Activated naive CD8-positive, alpha-beta T cell treated with anti-CD3 and anti-CD28 coated beads, Interleukin-2, amount 50 U/mL, for 24 hours (primary cell): ENCODE results near the gene UPK1A.
"Not testable (repeated sequence)": the region's sequence is repeated elsewhere in the genome, so short reads cannot be mapped to it uniquely, and the experiment has no call there.

Experiments used
- ATAC-seq: fragments of 150-1000 bp; cut with Tn5 transposase; one replicate; pipeline ENCODE4 v1.10.0; 2021
- DNase-seq: peaks from one replicate; pipeline ENCODE4 v3.0.0; 2021
- H3K27ac Mint-ChIP-seq: one replicate; pipeline ENCODE4 v1.8.0; 2021; ENCODE audit warnings: mild to moderate bottlenecking, mixed read lengths
- H3K27me3 Mint-ChIP-seq: one replicate; pipeline ENCODE4 v1.8.0; 2021; ENCODE audit warnings: mixed read lengths
- H3K36me3 Mint-ChIP-seq: one replicate; pipeline ENCODE4 v1.8.0; 2021; ENCODE audit warnings: low read depth, mixed read lengths
- H3K4me1 Mint-ChIP-seq: one replicate; pipeline ENCODE4 v1.8.0; 2021; ENCODE audit warnings: mixed read lengths
- H3K4me3 Mint-ChIP-seq: one replicate; pipeline ENCODE4 v1.8.0; 2021; ENCODE audit warnings: mild to moderate bottlenecking, moderate library complexity, mixed read lengths
- H3K9me3 Mint-ChIP-seq: one replicate; pipeline ENCODE4 v1.8.0; 2021; ENCODE audit warnings: mixed read lengths

Gene UPK1A

GRCh38 chr19:35639863-35640262 is 26.5 kb upstream of the UPK1A start:
- Mint-ChIP-seq H3K27ac (no peak overlapping the region), H3K9me3 (no peaks in the 10 kb centered on the region), H3K4me3 (no peak overlapping the region), H3K4me1 (peaks cover 26% of the 10 kb centered on the region), H3K27me3 (no peaks in the 10 kb centered on the region), H3K36me3 (peaks cover 15% of the 10 kb centered on the region)
- DNase-seq = no peak
- ATAC-seq = no peak

DNA sequence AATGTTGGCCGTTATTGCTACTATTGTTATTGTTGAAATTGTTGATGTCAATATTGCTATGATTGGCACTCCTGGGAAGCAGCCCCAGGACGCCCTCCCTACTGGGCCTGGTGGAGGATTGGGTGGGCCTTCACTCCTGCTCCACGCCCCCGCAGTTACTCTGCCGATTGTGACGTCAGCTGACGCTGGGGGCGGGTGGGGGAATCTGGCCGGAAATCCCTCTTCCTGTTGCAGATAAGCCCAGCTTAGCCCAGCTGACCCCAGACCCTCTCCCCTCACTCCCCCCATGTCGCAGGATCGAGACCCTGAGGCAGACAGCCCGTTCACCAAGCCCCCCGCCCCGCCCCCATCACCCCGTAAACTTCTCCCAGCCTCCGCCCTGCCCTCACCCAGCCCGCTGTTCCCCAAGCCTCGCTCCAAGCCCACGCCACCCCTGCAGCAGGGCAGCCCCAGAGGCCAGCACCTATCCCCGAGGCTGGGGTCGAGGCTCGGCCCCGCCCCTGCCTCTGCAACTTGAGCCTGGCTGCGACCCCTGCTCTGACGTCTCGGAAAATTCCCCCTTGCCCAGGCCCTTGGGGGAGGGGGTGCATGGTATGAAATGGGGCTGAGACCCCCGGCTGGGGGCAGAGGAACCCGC is 24.7 kb upstream of the UPK1A start, which contains the start of gene ETV2:
ETV2 (plus strand) TSS at position 231 of the 637 bp plus-strand sequence. CDS start 716 bp downstream, outside the sequence.
- no peaks in the 10 kb centered on the region for H3K27me3 Mint-ChIP-seq
- H3K36me3 Mint-ChIP-seq = peaks cover 6% of the 10 kb centered on the region
- peak within 1 kb of the TSS; percentile 62 for H3K27ac Mint-ChIP-seq
- H3K9me3 Mint-ChIP-seq = no peaks in the 10 kb centered on the region
- H3K4me3 Mint-ChIP-seq = peak within 1 kb of the TSS; percentile 82
- ATAC-seq (no peak), DNase-seq (peak; percentile 70)
- H3K4me1 Mint-ChIP-seq = peaks cover 34% of the 10 kb centered on the region

DNA sequence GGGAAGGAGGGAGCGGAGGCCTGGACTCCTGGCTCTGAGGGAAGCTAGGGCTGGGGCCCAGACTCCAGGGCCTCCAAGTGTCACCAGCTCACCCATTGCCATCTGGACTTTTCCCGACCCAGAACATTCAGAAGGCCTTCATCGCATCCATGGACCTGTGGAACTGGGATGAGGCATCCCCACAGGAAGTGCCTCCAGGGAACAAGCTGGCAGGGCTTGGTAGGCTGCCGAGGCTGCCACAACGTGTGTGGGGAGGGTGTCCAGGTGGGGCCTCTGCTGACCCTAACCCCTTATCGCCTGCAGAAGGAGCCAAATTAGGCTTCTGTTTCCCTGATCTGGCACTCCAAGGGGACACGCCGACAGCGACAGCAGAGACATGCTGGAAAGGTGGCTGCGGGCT is 24.0 kb upstream of the UPK1A start:
- no peaks in the 10 kb centered on the region for H3K27me3 Mint-ChIP-seq
- peak overlapping the region; percentile 82 for H3K4me3 Mint-ChIP-seq
- H3K4me1 Mint-ChIP-seq = peaks cover 34% of the 10 kb centered on the region
- no peak for DNase-seq
- no peaks in the 10 kb centered on the region for H3K9me3 Mint-ChIP-seq
- no peak for ATAC-seq
- H3K36me3 Mint-ChIP-seq = peaks cover 3% of the 10 kb centered on the region
- peak overlapping the region; percentile 42 for H3K27ac Mint-ChIP-seq

DNA sequence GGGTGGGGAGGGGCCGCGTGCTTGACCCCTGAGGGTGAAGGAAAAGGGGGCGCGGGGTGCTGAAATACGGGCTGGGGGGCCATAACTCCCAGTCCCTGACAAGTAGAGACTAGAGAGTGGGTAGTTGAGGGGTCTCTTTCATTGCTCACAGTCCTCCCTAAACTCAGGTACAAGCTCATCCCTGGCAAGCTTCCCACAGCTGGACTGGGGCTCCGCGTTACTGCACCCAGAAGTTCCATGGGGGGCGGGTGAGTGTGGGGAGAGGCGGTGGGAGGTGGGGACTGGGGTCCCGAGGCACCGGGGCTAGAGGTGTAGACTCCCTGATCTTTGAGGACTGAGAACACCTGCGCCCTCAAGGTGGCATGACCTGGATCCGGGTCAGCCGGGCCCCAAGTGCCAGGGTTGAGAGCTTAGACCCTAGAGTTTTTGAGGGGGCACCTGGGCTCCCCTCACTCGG is 23.5 kb upstream of the UPK1A start:
- no peak for DNase-seq
- H3K4me1 Mint-ChIP-seq = peaks cover 34% of the 10 kb centered on the region
- H3K27me3 Mint-ChIP-seq = no peaks in the 10 kb centered on the region
- H3K36me3 Mint-ChIP-seq = peaks cover 3% of the 10 kb centered on the region
- peak overlapping the region; percentile 82 for H3K4me3 Mint-ChIP-seq
- no peaks in the 10 kb centered on the region for H3K9me3 Mint-ChIP-seq
- ATAC-seq = no peak
- H3K27ac Mint-ChIP-seq = no peak overlapping the region

DNA sequence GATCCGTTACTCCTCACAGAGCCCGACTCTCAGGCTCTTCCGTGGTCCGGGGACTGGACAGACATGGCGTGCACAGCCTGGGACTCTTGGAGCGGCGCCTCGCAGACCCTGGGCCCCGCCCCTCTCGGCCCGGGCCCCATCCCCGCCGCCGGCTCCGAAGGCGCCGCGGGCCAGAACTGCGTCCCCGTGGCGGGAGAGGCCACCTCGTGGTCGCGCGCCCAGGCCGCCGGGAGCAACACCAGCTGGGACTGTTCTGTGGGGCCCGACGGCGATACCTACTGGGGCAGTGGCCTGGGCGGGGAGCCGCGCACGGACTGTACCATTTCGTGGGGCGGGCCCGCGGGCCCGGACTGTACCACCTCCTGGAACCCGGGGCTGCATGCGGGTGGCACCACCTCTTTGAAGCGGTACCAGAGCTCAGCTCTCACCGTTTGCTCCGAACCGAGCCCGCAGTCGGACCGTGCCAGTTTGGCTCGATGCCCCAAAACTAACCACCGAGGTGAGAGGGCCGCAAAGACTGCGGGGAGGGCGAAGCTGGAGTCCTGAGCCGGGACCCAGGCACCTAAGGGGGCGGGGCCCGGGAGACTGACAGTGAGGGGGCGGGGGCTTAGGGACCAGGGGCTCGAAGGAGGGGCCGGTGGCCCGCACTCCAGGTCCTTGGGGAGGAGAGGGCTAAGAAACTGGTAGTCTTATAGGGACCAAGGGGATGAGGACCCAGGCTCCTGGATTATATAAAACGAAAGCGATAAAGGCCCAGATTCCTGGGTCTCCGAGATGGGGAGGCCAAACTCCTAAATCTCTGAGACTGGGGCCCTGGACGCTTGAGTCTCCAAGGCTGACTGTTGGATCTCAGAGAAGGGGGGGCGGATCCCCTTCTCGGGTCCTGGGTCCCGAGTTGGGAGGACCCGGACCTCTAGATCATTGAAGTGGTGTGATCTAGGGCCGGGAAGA is 22.8 kb upstream of the UPK1A start:
- DNase-seq (peak; percentile 81), ATAC-seq (peak; percentile 27)
- peaks cover 38% of the 10 kb centered on the region for H3K4me1 Mint-ChIP-seq
- peak overlapping the region; percentile 68 for H3K27ac Mint-ChIP-seq
- no peaks in the 10 kb centered on the region for H3K36me3 Mint-ChIP-seq
- no peaks in the 10 kb centered on the region for H3K9me3 Mint-ChIP-seq
- peak overlapping the region; percentile 82 for H3K4me3 Mint-ChIP-seq
- no peaks in the 10 kb centered on the region for H3K27me3 Mint-ChIP-seq

- Mint-ChIP-seq H3K27me3 (no peaks in the 10 kb centered on the region), H3K36me3 (peaks cover 2% of the 10 kb centered on the region), H3K9me3 (no peaks in the 10 kb centered on the region), H3K4me3 (peak overlapping the region; percentile 82), H3K27ac (peak overlapping the region; percentile 68), H3K4me1 (peaks cover 47% of the 10 kb centered on the region)
- ATAC-seq = peak; percentile 89
- DNase-seq = peak; percentile 96
Measured at GRCh38 chr19:35644206-35644986, 21.9 kb upstream of the UPK1A start.

DNA sequence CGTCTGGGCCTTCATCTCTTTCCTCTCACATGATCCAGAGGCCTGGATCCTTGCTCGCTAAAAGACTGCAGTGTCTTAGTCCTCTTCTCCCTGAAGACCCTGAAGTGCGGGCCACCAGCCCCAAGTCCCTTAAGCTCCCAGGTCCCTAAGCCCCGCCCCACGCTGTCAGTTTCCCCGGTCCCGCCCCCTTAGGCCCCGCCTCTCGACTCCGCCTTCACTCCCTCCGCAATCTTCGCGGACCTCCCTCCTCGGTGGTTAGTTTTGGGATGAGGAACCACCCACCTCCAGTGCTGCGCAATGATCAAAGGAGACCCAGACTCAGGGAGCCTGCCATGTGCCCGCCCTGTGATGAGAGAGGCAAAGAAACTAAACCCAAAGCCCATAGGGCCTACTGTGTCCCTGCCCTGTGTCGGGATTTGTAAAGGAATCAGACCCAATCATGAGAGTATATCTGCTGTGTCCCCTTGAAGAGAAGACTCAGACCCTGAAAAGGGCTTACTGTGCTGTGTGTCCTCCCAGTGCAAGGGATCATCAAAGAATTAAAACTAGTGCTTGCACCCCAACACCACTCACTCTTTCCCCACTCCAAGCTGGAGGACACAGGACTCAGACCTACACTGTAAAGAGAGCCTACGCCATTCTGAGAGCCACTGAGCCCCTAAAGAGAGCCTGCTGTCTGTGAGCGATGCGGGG is 21.2 kb upstream of the UPK1A start:
- no peaks in the 10 kb centered on the region for H3K9me3 Mint-ChIP-seq

DNA sequence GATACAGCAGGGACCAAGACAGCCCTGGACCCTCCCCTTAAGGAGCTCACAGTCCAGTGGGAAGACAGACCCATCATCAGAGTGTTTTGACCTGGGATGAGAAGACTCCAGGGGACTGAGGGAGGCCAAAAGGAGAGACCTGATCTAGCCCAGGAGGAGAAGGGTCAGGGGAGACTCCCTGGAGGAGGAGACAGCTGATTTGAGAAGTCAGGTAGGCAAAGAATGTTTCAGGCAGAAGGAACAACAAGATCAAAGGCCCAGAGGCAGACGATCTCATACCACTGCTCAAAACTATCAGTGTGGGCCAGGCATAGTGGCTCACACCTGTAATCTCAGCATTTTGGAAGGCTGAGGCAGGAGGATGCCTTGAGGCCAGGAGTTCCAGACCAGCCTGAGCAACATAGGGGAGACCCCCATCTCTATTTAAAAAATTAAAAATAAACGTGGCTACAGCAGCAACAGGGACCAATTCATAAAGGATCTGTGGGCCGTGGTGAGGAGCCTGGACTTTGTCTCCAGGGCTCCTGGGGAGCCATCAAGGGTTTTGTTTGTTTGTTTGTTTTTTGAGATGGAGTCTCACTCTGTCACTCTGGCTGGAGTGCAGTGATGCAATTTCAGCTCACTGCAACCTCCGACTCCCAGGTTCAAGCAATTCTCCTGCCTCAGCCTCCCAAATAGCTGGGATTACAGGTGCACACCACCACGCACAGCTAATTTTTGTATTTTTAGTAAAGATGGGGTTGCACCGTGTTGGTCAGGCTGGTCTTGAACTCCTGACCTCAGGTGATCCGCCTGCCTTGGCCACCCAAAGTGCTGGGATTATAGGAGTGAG is 20.4 kb upstream of the UPK1A start:
- peaks cover 7% of the 10 kb centered on the region for H3K36me3 Mint-ChIP-seq
- H3K27ac Mint-ChIP-seq = peak overlapping the region; percentile 52
- no peak overlapping the region for H3K4me3 Mint-ChIP-seq
- no peak for ATAC-seq
- H3K4me1 Mint-ChIP-seq = peaks cover 59% of the 10 kb centered on the region
- DNase-seq = no peak
- H3K9me3 Mint-ChIP-seq = no peaks in the 10 kb centered on the region
- no peaks in the 10 kb centered on the region for H3K27me3 Mint-ChIP-seq

More for the DNA sequence above, 21.2 kb upstream of the UPK1A start:
- Mint-ChIP-seq H3K27ac (peak overlapping the region; percentile 52), H3K4me1 (peaks cover 52% of the 10 kb centered on the region), H3K4me3 (peak overlapping the region; percentile 82), H3K27me3 (no peaks in the 10 kb centered on the region), H3K36me3 (peaks cover 2% of the 10 kb centered on the region)
- ATAC-seq (peak; percentile 5), DNase-seq (peak; percentile 93)

- H3K27me3 Mint-ChIP-seq = no peaks in the 10 kb centered on the region
- peak; percentile 88 for DNase-seq
- H3K36me3 Mint-ChIP-seq = peaks cover 15% of the 10 kb centered on the region
- H3K4me1 Mint-ChIP-seq = peaks cover 47% of the 10 kb centered on the region
- H3K9me3 Mint-ChIP-seq = no peaks in the 10 kb centered on the region
- H3K27ac Mint-ChIP-seq = peak within 1 kb of the TSS; percentile 92
- peak; percentile 76 for ATAC-seq
- H3K4me3 Mint-ChIP-seq = peak within 1 kb of the TSS; percentile 99
Measured at GRCh38 chr19:35648017-35648961, 18.0 kb upstream of the UPK1A start, which contains the start of gene COX6B1. COX6B1 (plus strand) TSS chr19:35648323; CDS start chr19:35651244, 2,921 bp downstream.

GRCh38 chr19:35650581-35650980 is 15.7 kb upstream of the UPK1A start:
- Mint-ChIP-seq H3K36me3 (peaks cover 29% of the 10 kb centered on the region), H3K9me3 (no peaks in the 10 kb centered on the region), H3K4me3 (no peak overlapping the region), H3K27me3 (no peaks in the 10 kb centered on the region), H3K27ac (no peak overlapping the region), H3K4me1 (peaks cover 29% of the 10 kb centered on the region)
- no peak for ATAC-seq
- no peak for DNase-seq

DNA sequence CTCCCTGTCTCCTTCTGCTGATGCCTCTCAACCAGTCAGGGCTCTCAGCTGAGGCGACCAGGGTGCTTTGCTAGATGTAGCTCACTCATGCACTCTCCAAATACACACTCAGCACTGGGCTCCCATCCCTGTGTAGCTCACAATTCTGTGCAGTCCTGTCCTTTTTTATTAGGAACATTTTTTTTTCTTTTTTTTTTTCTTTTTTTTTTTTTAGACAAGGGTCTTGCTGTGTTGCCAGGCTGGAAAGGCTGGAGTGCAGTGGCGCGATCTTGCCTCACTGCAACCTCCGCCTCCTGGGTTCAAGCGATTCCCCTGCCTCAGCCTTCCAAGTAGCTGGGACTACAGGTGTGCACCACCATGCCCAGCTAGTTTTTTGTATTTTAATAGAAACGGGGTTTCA is 11.5 kb upstream of the UPK1A start:
- Mint-ChIP-seq H3K36me3 (peaks cover 48% of the 10 kb centered on the region), H3K4me1 (peaks cover 12% of the 10 kb centered on the region)
- H3K4me3 Mint-ChIP-seq, DNase-seq, ATAC-seq, H3K27me3 Mint-ChIP-seq, H3K9me3 Mint-ChIP-seq, H3K27ac Mint-ChIP-seq: not testable (repeated sequence)

GRCh38 chr19:35655600-35655999 is 10.7 kb upstream of the UPK1A start:
- H3K4me3 Mint-ChIP-seq = no peak overlapping the region
- no peaks in the 10 kb centered on the region for H3K27me3 Mint-ChIP-seq
- ATAC-seq (no peak), DNase-seq (no peak)
- H3K4me1 Mint-ChIP-seq = peaks cover 6% of the 10 kb centered on the region
- peaks cover 51% of the 10 kb centered on the region for H3K36me3 Mint-ChIP-seq
- H3K9me3 Mint-ChIP-seq = no peaks in the 10 kb centered on the region
- H3K27ac Mint-ChIP-seq = no peak overlapping the region
